Measurements from ENCODE around the gene TSPAN9. TPM values are rescaled to one million over a fixed set of nuclear protein-coding genes. Genes with fewer than 3 reads are reported as not detected.

The TSPAN9 gene
- total RNA-seq, 1 experiment from 2014 or later, result 13.2 TPM

- TF ChIP-seq ZFX (IDR thresholded peaks at IDR 0.05) (no peak), EZH2phosphoT487 (IDR thresholded peaks at IDR 0.05; ENCODE audit: borderline replicate concordance) (no peak), SIN3A (IDR thresholded peaks at IDR 0.05; ENCODE audit: low read depth) (no peak), RAD21 (IDR thresholded peaks at IDR 0.05; ENCODE audit: low read depth) (no peak)
These were observed 99.6 kb downstream of the TSPAN9 start (continued) for GRCh38 chr12:3176754-3177153.

- H2AFZ ChIP-seq (ENCODE audit: low read depth, low read length, poor library complexity, severe bottlenecking), result no peak overlapping the region
- no peaks in the 10 kb centered on the region for H3K9me3 ChIP-seq (ENCODE audit: control insufficient read depth in 1 of 2, insufficient read depth in 1 of 2, low read depth in 1 of 2, low read length in 2 of 2)
- intact Hi-C loops (cut with micrococcal nuclease), result no loop called here
- no peaks in the 10 kb centered on the region for H4K20me1 ChIP-seq (ENCODE audit: insufficient read depth)
- ChIA-PET RAD21 (ENCODE audit: low non-redundant PET in 1 of 2, low total read pairs in 2 of 2, uncharacterized antibody in 2 of 2, unreplicated experiment in 2 of 2) (no interaction called here), POLR2A (no interaction called here), CTCF (no interaction called here)
- no peaks in the 10 kb centered on the region for H3K36me3 ChIP-seq (ENCODE audit: control insufficient read depth in 1 of 2, insufficient read depth in 2 of 2, low read length in 2 of 2)
- H3K9ac ChIP-seq (ENCODE audit: low read length), result no peak overlapping the region
- DNase-seq (ENCODE audit: low read depth, low spot score) (no peak), ATAC-seq (no peak)
- H3K4me2 ChIP-seq (ENCODE audit: low read length), result no peak overlapping the region
- H3K79me2 ChIP-seq (ENCODE audit: insufficient read depth, low read length), result no peaks in the 10 kb centered on the region
- no TSS peak for BruUV-seq (replicated peaks)
- H3K4me3 ChIP-seq (replicated peaks in 1 of 2; ENCODE audit: low read depth in 1 of 2, low read length in 2 of 2), result no peak overlapping the region
- H3K27ac ChIP-seq (ENCODE audit: low read depth, low read length), result no peak overlapping the region
- H3K4me1 ChIP-seq (ENCODE audit: control insufficient read depth in 1 of 2, insufficient read depth in 2 of 2, low read length in 2 of 2), result no peaks in the 10 kb centered on the region
- TF ChIP-seq EGR1 (IDR thresholded peaks at IDR 0.05; ENCODE audit: low read depth) (no peak), SIN3A (IDR thresholded peaks at IDR 0.05; ENCODE audit: low read depth) (no peak), ZFX (IDR thresholded peaks at IDR 0.05) (no peak), EZH2 (IDR thresholded peaks at IDR 0.05) (no peak), ATF3 (IDR thresholded peaks at IDR 0.05) (no peak), FOSL1 (IDR thresholded peaks at IDR 0.05; ENCODE audit: low read depth) (no peak), SRF (IDR thresholded peaks at IDR 0.05; ENCODE audit: low read depth) (no peak)
- no peaks in the 10 kb centered on the region for H3K9me2 ChIP-seq (ENCODE audit: insufficient read depth)
- H3K27me3 ChIP-seq (ENCODE audit: insufficient read depth, low read length), result no peaks in the 10 kb centered on the region
These were observed 100.7 kb downstream of the TSPAN9 start for GRCh38 chr12:3177778-3178425.

All from HCT116 (cell line).